H9 (cell line): ENCODE results near the gene MCM8. TPM values are rescaled to one million over a fixed set of nuclear protein-coding genes. Genes with fewer than 3 reads are reported as not detected.

Source experiments
- DNase-seq: peaks from one replicate; pipeline ENCODE4 v3.0.0-alpha.2; 2017
- H2AFZ ChIP-seq: one replicate; pipeline ENCODE4 v1.6.1; 2013; ENCODE audit warnings: mild to moderate bottlenecking, low read length, control low read depth, moderate library complexity
- H2AK5ac ChIP-seq: 2 replicates; pipeline ENCODE4 v1.6.1; 2013; ENCODE audit warnings: low read length, control low read depth, mixed read lengths; ENCODE audit not compliant: insufficient read length
- H2BK120ac ChIP-seq: one replicate; pipeline ENCODE4 v1.6.1; 2013; ENCODE audit warnings: low read depth, mild to moderate bottlenecking, low read length, control low read depth, inconsistent platforms; ENCODE audit not compliant: poor library complexity, severe bottlenecking
- H2BK12ac ChIP-seq: 2 replicates; pipeline ENCODE4 v1.6.1; 2013; ENCODE audit warnings: low read length, control low read depth, mixed read lengths, low read depth; ENCODE audit not compliant: insufficient read length
- H2BK15ac ChIP-seq: 2 replicates; pipeline ENCODE4 v1.6.1; 2013; ENCODE audit warnings: low read depth, low read length, control low read depth
- H2BK20ac ChIP-seq: one replicate; pipeline ENCODE4 v1.6.1; 2013; ENCODE audit warnings: low read depth, mild to moderate bottlenecking, low read length, control low read depth, inconsistent platforms; ENCODE audit not compliant: poor library complexity, severe bottlenecking
- H2BK5ac ChIP-seq: 2 replicates; pipeline ENCODE4 v1.6.1; 2013; ENCODE audit warnings: low read length, control low read depth, mixed read lengths; ENCODE audit not compliant: insufficient read length
- H3K14ac ChIP-seq: 2 replicates; pipeline ENCODE4 v1.6.1; 2013; ENCODE audit warnings: low read length, control low read depth; ENCODE audit not compliant: insufficient read depth
- H3K18ac ChIP-seq: 2 replicates; pipeline ENCODE4 v1.6.1; 2013; ENCODE audit warnings: low read depth, mild to moderate bottlenecking, mixed read lengths, low read length, control low read depth; ENCODE audit not compliant: insufficient read length
- H3K23ac ChIP-seq: 2 replicates; pipeline ENCODE4 v1.6.1; 2013; ENCODE audit warnings: low read length, control low read depth, mixed read lengths, low read depth; ENCODE audit not compliant: insufficient read length
- H3K23me2 ChIP-seq: 2 replicates; pipeline ENCODE4 v1.6.1; 2013; ENCODE audit warnings: low read depth, mild to moderate bottlenecking, mixed read lengths, low read length, control low read depth; ENCODE audit not compliant: insufficient read length, poor library complexity, severe bottlenecking
- H3K27ac ChIP-seq: 2 replicates; pipeline ENCODE4 v1.5.1; 2013; ENCODE audit warnings: low read length, control low read depth, mixed read lengths, low read depth; ENCODE audit not compliant: insufficient read length
- H3K27me3 ChIP-seq: 2 replicates; pipeline ENCODE4 v1.6.1; 2013; ENCODE audit warnings: low read length, control low read depth, inconsistent platforms; ENCODE audit not compliant: insufficient read depth
- H3K4ac ChIP-seq: 2 replicates; pipeline ENCODE4 v1.6.1; 2013; ENCODE audit warnings: low read depth, mild to moderate bottlenecking, control low read depth, inconsistent platforms, low read length, moderate library complexity
- H3K4me1 ChIP-seq: 2 replicates; pipeline ENCODE4 v1.6.1; 2013; ENCODE audit warnings: low read length, control low read depth, inconsistent platforms; ENCODE audit not compliant: insufficient read depth
- H3K4me2 ChIP-seq: 2 replicates; pipeline ENCODE4 v1.6.1; 2013; ENCODE audit warnings: low read length, control low read depth, mixed read lengths; ENCODE audit not compliant: insufficient read length, insufficient read depth
- H3K56ac ChIP-seq: 2 replicates; pipeline ENCODE4 v1.6.1; 2013; ENCODE audit warnings: low read depth, mild to moderate bottlenecking, mixed read lengths, low read length, control low read depth; ENCODE audit not compliant: insufficient read length
- H3K79me1 ChIP-seq: 2 replicates; pipeline ENCODE4 v1.6.1; 2013; ENCODE audit warnings: low read depth, mild to moderate bottlenecking, moderate library complexity, low read length, control low read depth, inconsistent platforms; ENCODE audit not compliant: insufficient read depth, poor library complexity, severe bottlenecking
- H3K79me2 ChIP-seq: 2 replicates; pipeline ENCODE4 v1.6.1; 2013; ENCODE audit warnings: low read length, control low read depth, inconsistent platforms; ENCODE audit not compliant: insufficient read depth
- H3K9ac ChIP-seq: 2 replicates; pipeline ENCODE4 v1.6.1; 2013; ENCODE audit warnings: low read length, control low read depth, mixed read lengths; ENCODE audit not compliant: insufficient read length; ENCODE audit errors: extremely low read depth
- H3K9me3 ChIP-seq: one replicate; pipeline ENCODE4 v1.6.1; 2013; ENCODE audit warnings: low read depth, low read length, inconsistent platforms; ENCODE audit not compliant: control insufficient read depth
- H3T11ph ChIP-seq: one replicate; pipeline ENCODE4 v1.6.1; 2013; ENCODE audit warnings: mild to moderate bottlenecking, low read length, control low read depth, inconsistent platforms
- H4K20me1 ChIP-seq: one replicate; pipeline ENCODE4 v1.6.1; 2013; ENCODE audit not compliant: control insufficient read depth, insufficient read length, insufficient read depth
- H4K5ac ChIP-seq: 2 replicates; pipeline ENCODE4 v1.6.1; 2013; ENCODE audit warnings: low read depth, mild to moderate bottlenecking, mixed read lengths, low read length, control low read depth; ENCODE audit not compliant: insufficient read length
- H4K8ac ChIP-seq: replicated peaks from 2 replicates; pipeline ENCODE4 v1.6.1; 2013; ENCODE audit warnings: low read length, control low read depth, mixed read lengths, low read depth; ENCODE audit not compliant: insufficient read length
- H4K91ac ChIP-seq: 2 replicates; pipeline ENCODE4 v1.6.1; 2013; ENCODE audit warnings: low read depth, mild to moderate bottlenecking, moderate library complexity, mixed read lengths, low read length, control low read depth; ENCODE audit not compliant: insufficient read length
- H3K27ac Mint-ChIP-seq, 3 experiments: 2 replicates in 2 of 3; 3 replicates in 1 of 3; pipeline ENCODE4 v1.8.0; 2020 to 2021; ENCODE audit warnings: mixed read lengths in 3 of 3, mild to moderate bottlenecking in 1 of 3, moderate library complexity in 1 of 3
- H3K27me3 Mint-ChIP-seq: 2 replicates; pipeline ENCODE4 v1.8.0; 2021; ENCODE audit warnings: low read depth, mild to moderate bottlenecking, moderate library complexity, mixed read lengths
- H3K36me3 Mint-ChIP-seq, 3 experiments: 2 replicates in 2 of 3; 3 replicates in 1 of 3; pipeline ENCODE4 v1.8.0; 2020 to 2021; ENCODE audit warnings: low read depth in 3 of 3, mixed read lengths in 3 of 3; ENCODE audit not compliant: insufficient read depth in 1 of 3
- H3K4me1 Mint-ChIP-seq, 2 experiments: 2 replicates each; pipeline ENCODE4 v1.8.0; 2020; ENCODE audit warnings: mixed read lengths in 2 of 2
- H3K4me3 Mint-ChIP-seq, 2 experiments: 2 replicates in 1 of 2; 3 replicates in 1 of 2; pipeline ENCODE4 v1.8.0; 2020 to 2021; ENCODE audit warnings: mild to moderate bottlenecking in 2 of 2, mixed read lengths in 2 of 2, moderate library complexity in 1 of 2
- H3K9me3 Mint-ChIP-seq, 2 experiments: 2 replicates in 1 of 2; 3 replicates in 1 of 2; pipeline ENCODE4 v1.8.0; 2020; ENCODE audit warnings: mild to moderate bottlenecking in 2 of 2, mixed read lengths in 2 of 2, moderate library complexity in 1 of 2
- total RNA-seq: library from RNA; stranded (reverse); gene quantifications from 2 replicates; pipeline ENCODE4 v1.2.1, GENCODE V29; 2021
- TF ChIP-seq, protein P1 (sequence below): fragments of 200-600 bp; sonication (generic); conservative IDR thresholded peaks from 3 replicates; pipeline ENCODE4 v1.8.0; 2021; ENCODE audit warnings: antibody characterized with exemption, mild to moderate bottlenecking

Gene MCM8
- total RNA-seq, 1 experiment from 2014 or later = 32.2 TPM

DNA sequence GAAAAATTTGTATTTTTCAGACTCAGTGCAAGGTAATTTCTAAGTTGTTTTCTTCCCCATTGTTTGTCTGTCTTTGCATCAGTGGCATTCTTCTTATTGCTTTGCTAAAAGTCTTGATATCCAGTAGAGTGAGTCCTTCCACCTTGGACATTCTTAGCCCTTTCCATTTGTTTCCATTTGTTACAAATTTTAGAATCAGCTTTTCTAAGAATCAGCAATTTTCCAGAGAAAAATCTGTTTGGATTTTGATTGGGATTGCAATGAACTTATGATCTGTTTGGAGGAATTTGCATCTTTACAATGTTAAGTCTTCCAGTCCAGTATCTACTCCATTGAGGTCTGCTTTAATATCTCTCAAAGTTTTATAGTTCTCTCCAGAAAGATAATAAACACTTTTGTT, 67.0 kb downstream of the MCM8 start:
- no peak overlapping the region for H3K27ac ChIP-seq
- H3K9me3 ChIP-seq = no peaks in the 10 kb centered on the region
- Mint-ChIP-seq H3K4me1 (no peaks in the 10 kb centered on the region), H3K36me3 (peaks cover 19 to 50% (median 36%) of the 10 kb centered on the region in 3 experiments; a peak in 6 of 7 replicates), H3K9me3 (no peaks in the 10 kb centered on the region), H3K4me3 (no peak overlapping the region), H3K27ac (no peak overlapping the region), H3K27me3 (no peaks in the 10 kb centered on the region)
- no peaks in the 10 kb centered on the region for H3K4me1 ChIP-seq
- no peak overlapping the region for H3K14ac ChIP-seq
- H3K79me1 ChIP-seq = peaks cover 3% of the 10 kb centered on the region
- H3K56ac ChIP-seq = no peak overlapping the region
- no peak overlapping the region for H2BK15ac ChIP-seq
- DNase-seq = no peak
- no peak overlapping the region for H3K9ac ChIP-seq
- no peak overlapping the region for H3K4me2 ChIP-seq
- H3K4ac ChIP-seq = no peak overlapping the region
- no peak overlapping the region for H3T11ph ChIP-seq
- no peak overlapping the region for H2BK20ac ChIP-seq
- no peaks in the 10 kb centered on the region for H3K27me3 ChIP-seq
- H2BK12ac ChIP-seq = no peak overlapping the region
- H4K20me1 ChIP-seq = no peaks in the 10 kb centered on the region
- no peak overlapping the region for H4K8ac ChIP-seq
- no peak overlapping the region for H2BK5ac ChIP-seq
- no peak overlapping the region for H2AFZ ChIP-seq
- H3K23me2 ChIP-seq = no peaks in the 10 kb centered on the region
- H3K79me2 ChIP-seq = no peaks in the 10 kb centered on the region
- TF ChIP-seq, protein P1, sequence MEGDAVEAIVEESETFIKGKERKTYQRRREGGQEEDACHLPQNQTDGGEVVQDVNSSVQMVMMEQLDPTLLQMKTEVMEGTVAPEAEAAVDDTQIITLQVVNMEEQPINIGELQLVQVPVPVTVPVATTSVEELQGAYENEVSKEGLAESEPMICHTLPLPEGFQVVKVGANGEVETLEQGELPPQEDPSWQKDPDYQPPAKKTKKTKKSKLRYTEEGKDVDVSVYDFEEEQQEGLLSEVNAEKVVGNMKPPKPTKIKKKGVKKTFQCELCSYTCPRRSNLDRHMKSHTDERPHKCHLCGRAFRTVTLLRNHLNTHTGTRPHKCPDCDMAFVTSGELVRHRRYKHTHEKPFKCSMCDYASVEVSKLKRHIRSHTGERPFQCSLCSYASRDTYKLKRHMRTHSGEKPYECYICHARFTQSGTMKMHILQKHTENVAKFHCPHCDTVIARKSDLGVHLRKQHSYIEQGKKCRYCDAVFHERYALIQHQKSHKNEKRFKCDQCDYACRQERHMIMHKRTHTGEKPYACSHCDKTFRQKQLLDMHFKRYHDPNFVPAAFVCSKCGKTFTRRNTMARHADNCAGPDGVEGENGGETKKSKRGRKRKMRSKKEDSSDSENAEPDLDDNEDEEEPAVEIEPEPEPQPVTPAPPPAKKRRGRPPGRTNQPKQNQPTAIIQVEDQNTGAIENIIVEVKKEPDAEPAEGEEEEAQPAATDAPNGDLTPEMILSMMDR = no peak
- H2BK120ac ChIP-seq = no peak overlapping the region
- no peak overlapping the region for H2AK5ac ChIP-seq
- H3K18ac ChIP-seq = no peak overlapping the region
- H4K91ac ChIP-seq = no peak overlapping the region
- no peak overlapping the region for H4K5ac ChIP-seq
- H3K23ac ChIP-seq = no peak overlapping the region
